T-helper 1 cell treated with Interleukin-12 subunit alpha and Interleukin-12 subunit beta and Interleukin-4 antibody, amounts not matched to agents 30 μg/mL and 1 μg/mL, for 36 hours (primary cell): Measurements from ENCODE around the gene FXR1.

Source experiments
- H3K27ac Mint-ChIP-seq: one replicate; pipeline ENCODE4 v1.8.0; 2021; ENCODE audit warnings: mild to moderate bottlenecking, mixed read lengths
- H3K27me3 Mint-ChIP-seq: one replicate; pipeline ENCODE4 v1.8.0; 2021; ENCODE audit warnings: low read depth, mixed read lengths
- H3K36me3 Mint-ChIP-seq: one replicate; pipeline ENCODE4 v1.8.0; 2021; ENCODE audit warnings: low read depth, mixed read lengths
- H3K4me1 Mint-ChIP-seq: one replicate; pipeline ENCODE4 v1.8.0; 2021; ENCODE audit warnings: low read depth, mixed read lengths
- H3K4me3 Mint-ChIP-seq: one replicate; pipeline ENCODE4 v1.8.0; 2021; ENCODE audit warnings: mild to moderate bottlenecking, moderate library complexity, mixed read lengths
- H3K9me3 Mint-ChIP-seq: one replicate; pipeline ENCODE4 v1.8.0; 2021; ENCODE audit warnings: mixed read lengths

FXR1 gene

GRCh38 chr3:181008796-181009195 is 96.3 kb downstream of the FXR1 start:
- Mint-ChIP-seq H3K27ac (no peak overlapping the region), H3K36me3 (no peaks in the 10 kb centered on the region), H3K4me1 (peaks cover 4% of the 10 kb centered on the region), H3K4me3 (no peak overlapping the region), H3K9me3 (no peaks in the 10 kb centered on the region), H3K27me3 (no peaks in the 10 kb centered on the region)

GRCh38 chr3:181009225-181009624 is 96.8 kb downstream of the FXR1 start:
- H3K27me3 Mint-ChIP-seq: no peaks in the 10 kb centered on the region
- peaks cover 4% of the 10 kb centered on the region for H3K4me1 Mint-ChIP-seq
- no peak overlapping the region for H3K27ac Mint-ChIP-seq
- H3K4me3 Mint-ChIP-seq: no peak overlapping the region
- no peaks in the 10 kb centered on the region for H3K9me3 Mint-ChIP-seq
- H3K36me3 Mint-ChIP-seq: no peaks in the 10 kb centered on the region

- Mint-ChIP-seq H3K36me3 (no peaks in the 10 kb centered on the region), H3K4me3 (no peak overlapping the region), H3K27me3 (no peaks in the 10 kb centered on the region), H3K27ac (no peak overlapping the region), H3K9me3 (peaks cover 5% of the 10 kb centered on the region), H3K4me1 (no peaks in the 10 kb centered on the region)
Observed at GRCh38 chr3:181017690-181018089, 105.2 kb downstream of the FXR1 start.

- no peaks in the 10 kb centered on the region for H3K27me3 Mint-ChIP-seq
- H3K27ac Mint-ChIP-seq: no peak overlapping the region
- no peak overlapping the region for H3K4me3 Mint-ChIP-seq
- H3K4me1 Mint-ChIP-seq: no peaks in the 10 kb centered on the region
- no peaks in the 10 kb centered on the region for H3K36me3 Mint-ChIP-seq
- no peaks in the 10 kb centered on the region for H3K9me3 Mint-ChIP-seq
Observed at GRCh38 chr3:181025204-181025603, 112.7 kb downstream of the FXR1 start.

- Mint-ChIP-seq H3K27me3 (no peaks in the 10 kb centered on the region), H3K4me1 (no peaks in the 10 kb centered on the region), H3K36me3 (no peaks in the 10 kb centered on the region), H3K9me3 (no peaks in the 10 kb centered on the region), H3K27ac (no peak overlapping the region), H3K4me3 (no peak overlapping the region)
Observed at GRCh38 chr3:181030948-181031347, 118.5 kb downstream of the FXR1 start.
